Hepatocyte (in vitro differentiated cells): ENCODE measurements around the gene RAF1.

Experiments
- CTCF ChIP-seq: fragments of 200-600 bp; sonication (generic); IDR thresholded peaks from 2 replicates; pipeline ENCODE4 v1.5.1; 2016; ENCODE audit warnings: antibody characterized with exemption, mild to moderate bottlenecking; ENCODE audit not compliant: poor library complexity
- EZH2 ChIP-seq: fragments of 200-600 bp; sonication (generic); IDR thresholded peaks from 2 replicates; pipeline ENCODE4 v1.6.1; 2016; ENCODE audit warnings: antibody characterized with exemption, mild to moderate bottlenecking, borderline replicate concordance

- TF ChIP-seq CTCF: no peak
- no peak for TF ChIP-seq EZH2
Measured at GRCh38 chr3:12627370-12627769, 36.5 kb downstream of the RAF1 start.
